ENCODE measurements around the gene APBB2.
"Not testable (repeated sequence)": the region's sequence is repeated elsewhere in the genome, so short reads cannot be mapped to it uniquely, and the experiment has no call there.

The APBB2 gene

DNA sequence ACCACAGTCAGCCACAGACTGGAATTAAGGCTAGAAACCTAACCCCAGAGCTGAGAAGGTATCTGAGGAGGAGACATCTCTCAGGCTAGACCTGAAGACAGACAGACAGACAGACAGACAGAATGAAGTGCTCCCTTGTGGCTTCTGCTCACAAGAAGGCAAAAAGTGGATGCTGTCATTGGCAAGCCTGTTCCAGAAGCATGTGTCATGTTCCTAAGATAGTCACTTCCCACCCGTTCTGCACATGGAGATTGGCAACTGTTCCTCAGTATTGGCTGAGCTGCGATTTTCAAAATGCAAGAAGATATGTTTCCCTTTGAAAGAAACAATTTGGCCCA lies 298.2 kb downstream of the APBB2 start:
- DNase-seq = peak in 3 of 56 donors; percentile 12 to 20 (median 14)

DNA sequence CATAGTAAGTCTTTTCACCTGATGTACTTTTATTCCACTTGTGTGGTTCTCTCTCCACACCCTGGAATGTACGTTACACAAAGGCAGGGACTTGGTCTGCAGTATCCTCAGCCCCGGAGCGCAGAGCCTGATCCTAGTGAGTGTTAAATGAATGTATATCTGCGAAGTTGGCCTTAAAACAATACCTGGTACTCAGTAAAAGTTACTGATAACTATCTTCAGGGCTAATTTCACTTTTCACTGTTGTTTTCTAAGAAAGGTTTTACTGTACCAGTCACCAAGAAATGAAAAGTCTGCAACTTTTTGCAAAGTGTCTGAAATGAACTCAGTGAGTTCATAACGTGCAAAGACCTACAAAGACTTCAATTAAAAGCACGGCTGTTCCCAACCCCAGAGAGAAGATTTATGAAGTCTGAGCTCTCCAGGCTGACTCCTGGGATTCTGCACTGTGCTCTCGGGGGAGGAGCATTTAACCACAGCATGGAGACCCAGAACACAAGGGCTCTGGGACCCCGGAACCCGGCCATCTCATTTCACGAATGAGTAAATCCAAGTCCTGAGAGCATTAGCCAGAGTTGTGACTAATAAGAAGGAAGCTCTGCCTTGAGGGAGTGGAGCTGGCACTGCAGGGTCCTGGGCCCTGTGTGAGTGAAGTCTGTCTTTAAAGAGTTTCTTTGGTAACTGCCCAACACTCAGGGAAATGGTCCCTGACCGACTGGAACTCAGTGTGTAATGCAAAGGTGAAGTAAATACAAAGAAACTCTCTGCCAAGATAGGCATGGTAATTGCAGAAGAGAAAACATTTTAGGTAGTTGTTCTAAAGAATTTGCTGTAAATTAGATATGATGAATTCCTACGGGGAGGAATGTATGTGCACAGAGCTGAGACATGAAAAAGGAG lies 298.8 kb downstream of the APBB2 start:
- no peak for DNase-seq

DNA sequence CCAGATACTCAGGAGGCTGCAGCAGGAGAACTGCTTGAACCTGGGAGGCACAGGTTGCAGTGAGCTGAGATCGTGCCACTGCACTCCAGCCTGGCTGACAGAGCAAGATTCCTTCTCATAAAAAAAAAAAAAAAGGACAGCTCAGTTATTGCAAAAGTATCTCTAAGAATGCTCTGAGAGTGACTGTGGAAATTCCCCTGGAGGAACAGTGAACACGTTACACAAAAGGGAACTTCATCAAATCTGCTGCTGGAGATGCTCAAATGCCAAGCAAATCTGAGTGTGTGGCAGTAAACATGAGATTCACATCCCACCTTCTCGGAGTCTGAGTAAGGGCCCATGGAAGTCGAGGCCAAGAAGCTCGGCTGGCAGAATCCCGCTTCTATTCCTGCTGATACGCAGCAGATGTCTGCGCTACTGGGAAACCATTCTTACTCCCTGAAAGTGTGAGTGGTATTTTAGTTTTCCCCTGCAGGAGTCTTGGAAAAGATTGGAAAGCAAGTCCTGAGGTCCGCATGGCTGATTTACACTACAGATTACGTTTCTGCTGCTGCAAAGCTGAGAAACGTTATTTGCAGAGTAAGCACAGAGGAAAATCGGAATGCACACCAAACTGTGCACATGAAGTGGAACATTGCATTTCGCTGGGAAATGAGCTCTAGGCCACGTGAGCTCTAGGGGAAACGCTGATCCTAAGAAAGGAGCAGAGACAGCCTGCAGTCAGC lies 301.7 kb downstream of the APBB2 start:
- peak in 3 of 56 donors; percentile 10 to 22 (median 15) for DNase-seq

DNA sequence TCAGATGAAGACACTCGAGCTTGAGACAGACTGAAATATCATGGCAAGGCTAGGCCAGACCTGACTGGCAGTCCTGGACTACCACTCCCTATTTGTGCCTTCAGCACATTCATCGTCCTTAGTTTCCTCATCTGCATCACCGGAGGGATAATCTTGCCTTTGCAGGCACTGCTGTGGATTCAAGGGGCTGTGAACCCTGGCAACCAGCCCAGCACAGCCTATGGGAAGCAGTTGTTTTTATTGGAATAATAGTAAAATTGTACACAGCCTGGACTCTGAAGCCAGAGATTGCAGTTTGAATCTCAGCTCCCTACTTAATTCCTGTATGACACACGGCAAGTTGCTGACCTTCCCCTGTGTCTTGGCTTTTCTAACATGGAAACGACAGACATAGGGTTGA lies 303.6 kb downstream of the APBB2 start:
- no peak for DNase-seq

DNA sequence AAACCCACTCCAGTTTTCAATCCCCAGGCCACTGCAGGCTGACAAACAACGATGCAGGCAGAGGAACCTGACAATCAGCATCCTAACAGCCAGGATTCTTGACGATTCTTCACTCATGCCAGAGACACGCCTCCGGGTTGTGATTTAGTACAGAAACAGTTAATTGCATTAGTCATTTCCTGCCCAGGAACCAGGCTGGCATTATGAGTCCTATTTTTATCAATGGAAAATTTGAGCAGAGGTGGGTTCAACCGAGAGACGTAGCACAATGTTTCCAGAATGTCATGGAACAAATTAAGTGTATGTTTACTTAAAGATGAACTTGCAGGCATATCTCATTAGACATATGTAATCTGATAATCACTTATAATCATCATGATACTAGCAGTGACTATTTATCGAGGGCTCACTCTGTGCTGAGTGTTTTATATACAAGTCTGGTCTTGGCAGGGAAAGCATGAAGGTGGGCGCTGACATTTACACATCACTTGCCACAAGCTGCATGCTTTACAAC lies 304.9 kb downstream of the APBB2 start:
- DNase-seq = no peak

DNA sequence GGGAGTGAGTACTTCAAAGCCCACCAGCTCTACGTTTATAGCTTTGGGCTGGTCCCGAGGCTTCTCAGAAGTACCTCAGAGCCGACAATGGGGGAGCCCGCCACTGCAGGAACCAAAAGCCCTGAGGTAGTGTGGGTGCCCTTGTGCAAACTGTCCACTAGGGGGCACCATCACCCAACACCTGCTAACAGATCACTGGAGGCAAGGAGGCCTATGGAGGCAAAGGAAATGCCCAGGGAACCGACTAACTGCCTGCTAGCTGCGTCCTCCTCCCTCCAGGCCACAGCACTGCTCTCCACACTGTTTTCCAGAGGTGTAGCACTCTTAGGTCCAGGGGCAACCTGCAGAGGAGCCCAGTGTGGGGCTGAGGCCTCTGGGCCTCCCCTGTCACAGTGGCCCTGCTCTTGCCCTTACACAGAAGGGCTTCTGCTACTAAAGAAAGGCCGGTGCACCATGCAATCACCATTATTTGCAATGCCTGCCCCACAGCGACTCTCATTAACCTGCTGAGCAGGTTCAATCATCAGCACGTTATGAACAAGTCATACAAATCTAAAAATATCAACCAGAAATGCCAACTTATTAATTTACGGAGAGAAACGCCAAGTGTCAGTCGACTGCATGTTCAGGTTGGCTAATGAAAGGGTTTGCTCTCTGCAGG lies 305.5 kb downstream of the APBB2 start:
- peak in 39 of 56 donors; percentile 2 to 66 (median 24) for DNase-seq

DNA sequence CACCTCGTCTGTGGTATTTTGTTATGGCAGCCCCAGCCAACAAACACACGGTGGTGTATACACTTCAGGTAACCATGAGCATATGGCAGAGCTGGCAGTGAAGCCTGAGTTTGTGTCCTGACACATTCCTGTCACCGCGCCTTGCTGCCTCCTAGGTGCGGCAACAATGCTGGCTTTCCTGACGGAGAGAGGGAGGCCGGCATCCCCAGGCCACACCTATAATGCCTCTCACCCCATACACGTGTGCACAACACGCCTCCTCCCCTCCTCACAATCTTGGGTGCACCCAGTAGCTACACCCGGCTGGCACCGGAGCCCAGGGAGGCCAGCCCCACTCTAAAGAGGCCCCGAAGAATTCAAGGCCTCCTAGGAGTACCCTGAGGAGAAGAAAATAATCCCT lies 306.0 kb downstream of the APBB2 start:
- DNase-seq = no peak

DNA sequence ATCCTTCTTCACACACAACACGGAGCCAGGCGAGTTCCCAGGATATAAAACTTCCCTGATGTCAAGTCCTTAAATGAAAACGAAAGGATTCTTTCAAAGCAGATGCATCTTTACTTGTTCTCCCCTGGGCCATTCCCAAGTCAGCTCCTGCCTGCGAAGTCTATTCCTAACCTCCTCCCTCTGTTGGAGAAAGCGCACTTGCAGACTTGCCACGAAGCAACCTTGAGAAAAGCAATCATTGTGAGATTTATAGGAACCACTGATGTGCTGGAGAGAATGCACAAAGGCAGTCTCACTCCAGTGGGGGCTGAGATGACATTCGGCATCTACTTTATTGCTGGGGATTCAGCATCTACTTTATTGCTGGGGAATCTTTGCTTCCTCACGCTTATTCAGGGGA lies 308.9 kb downstream of the APBB2 start:
- no peak for DNase-seq

DNA sequence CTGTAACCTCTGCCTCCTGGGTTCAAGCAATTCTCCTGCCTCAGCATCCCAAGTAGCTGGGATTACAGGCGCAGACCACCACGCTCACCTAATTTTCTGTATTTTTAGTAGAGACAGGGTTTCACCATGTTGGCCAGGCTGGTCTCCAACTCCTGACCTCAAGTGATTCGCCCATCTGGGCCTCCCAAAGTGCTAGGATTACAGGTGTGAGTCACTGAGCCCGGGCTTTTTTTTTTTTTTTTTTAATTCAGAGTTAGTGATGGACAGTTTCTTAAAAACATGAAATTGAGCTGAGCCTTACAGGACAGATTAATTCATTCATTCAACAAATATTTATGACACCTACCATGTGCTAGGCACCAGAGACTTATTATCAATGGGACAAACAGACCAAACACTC lies 313.8 kb downstream of the APBB2 start:
- not testable (repeated sequence) for DNase-seq

DNA sequence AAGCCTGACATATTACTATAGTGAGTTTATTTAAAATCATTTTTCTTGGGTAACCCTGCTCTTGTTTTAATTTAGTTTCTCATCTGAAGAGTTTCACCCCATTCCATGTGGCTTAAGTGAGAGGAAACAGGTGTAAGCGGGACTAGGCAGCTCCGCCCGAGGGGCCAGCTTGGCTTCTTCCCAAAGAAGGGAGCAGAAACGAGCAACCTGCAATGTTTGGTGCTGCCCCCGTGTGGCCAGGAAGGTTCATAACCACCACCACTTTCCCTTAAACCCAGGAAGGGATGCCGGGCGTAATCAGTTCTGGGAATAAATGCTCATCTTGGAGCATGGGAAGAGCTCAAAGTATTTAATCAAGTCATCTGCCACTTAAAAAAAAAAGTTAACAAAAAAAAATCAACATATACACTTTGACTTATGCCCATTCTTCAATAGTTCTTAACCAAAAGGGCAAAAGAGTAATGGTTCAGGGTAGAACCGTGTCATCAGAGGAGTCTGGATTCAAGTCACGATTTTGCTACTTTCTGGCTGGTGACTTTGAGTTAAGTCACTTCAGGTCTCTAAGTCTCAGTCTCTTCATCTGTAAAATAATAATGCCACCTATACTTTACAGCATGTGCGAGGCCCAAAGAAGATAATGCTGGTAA lies 316.7 kb downstream of the APBB2 start:
- peak in 50 of 56 donors; percentile 4 to 78 (median 42) for DNase-seq

DNA sequence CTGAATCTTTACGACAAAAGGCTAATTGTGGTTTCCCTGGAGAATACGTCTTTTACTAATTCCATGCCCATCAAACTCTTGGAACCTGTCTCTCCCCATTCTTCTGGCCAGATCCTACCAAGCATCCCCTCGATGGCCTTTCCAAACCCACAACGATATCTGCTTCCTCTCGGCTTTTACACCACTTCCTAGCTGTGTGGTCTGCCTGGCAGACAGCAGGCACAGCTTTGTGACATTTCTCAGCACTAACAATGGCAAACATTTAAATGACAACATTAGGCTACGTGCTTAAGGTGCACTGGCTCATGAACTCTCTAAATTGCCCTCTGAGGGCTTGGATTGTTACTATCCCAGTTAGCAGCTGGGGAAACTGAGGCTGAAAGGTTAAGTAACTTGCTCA lies 323.6 kb downstream of the APBB2 start:
- no peak for DNase-seq

DNA sequence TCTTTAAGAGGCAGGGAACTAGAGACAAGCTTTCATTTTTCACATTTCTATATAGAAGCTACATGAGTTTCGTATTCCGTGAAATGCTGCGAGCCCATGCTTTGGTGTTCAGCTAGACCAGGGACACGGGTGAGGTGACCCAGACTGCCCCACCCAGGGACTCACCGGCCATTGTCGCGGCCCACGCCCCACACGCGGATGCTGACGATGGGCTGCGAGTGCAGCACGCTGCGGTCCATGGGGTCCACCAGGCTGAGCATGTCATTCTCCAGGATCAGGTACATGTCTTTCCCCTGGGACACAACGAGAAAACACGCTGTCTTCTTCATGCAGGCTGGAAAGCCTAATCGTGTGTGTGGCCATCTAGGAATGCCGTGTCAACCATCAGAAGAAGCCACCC lies 324.1 kb downstream of the APBB2 start:
- no peak for DNase-seq

DNA sequence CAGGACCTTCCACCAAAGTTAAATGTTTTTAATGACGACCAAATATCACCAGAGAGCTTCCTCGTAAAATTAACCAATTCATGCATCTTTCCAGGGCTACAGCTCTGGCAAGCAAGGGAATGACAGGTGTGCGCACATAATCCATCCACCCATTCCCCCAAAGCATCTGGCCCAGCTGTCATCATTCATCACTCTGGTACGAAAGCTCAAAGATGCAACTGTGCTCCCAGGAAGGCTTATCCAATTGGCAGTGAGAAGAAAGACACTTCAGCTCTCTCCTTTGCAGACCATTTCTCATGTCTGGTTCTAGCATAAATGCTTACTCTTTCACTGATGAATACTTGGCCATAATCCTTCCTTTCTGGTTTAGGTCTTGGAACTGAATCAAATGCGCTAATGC lies 325.4 kb downstream of the APBB2 start:
- DNase-seq = no peak

DNA sequence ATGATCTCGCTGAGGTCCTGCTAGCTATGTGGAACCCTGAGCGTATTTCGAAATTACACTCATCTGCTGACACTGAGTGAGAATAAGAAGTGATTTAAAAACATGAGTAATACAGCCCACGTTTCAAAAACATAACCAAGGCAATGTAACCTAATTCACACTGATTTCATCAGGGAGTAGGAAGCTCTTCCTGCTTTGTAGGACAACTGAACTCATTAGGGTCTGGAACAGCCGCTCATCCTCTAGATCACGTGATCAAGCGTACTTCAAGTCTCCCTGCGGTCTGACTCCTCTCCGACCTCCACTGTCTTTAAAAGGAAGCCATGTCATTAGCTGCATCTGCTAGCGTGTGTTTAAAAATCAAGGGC lies 326.6 kb downstream of the APBB2 start:
- DNase-seq = peak in 8 of 56 donors; percentile 5 to 47 (median 35)

DNA sequence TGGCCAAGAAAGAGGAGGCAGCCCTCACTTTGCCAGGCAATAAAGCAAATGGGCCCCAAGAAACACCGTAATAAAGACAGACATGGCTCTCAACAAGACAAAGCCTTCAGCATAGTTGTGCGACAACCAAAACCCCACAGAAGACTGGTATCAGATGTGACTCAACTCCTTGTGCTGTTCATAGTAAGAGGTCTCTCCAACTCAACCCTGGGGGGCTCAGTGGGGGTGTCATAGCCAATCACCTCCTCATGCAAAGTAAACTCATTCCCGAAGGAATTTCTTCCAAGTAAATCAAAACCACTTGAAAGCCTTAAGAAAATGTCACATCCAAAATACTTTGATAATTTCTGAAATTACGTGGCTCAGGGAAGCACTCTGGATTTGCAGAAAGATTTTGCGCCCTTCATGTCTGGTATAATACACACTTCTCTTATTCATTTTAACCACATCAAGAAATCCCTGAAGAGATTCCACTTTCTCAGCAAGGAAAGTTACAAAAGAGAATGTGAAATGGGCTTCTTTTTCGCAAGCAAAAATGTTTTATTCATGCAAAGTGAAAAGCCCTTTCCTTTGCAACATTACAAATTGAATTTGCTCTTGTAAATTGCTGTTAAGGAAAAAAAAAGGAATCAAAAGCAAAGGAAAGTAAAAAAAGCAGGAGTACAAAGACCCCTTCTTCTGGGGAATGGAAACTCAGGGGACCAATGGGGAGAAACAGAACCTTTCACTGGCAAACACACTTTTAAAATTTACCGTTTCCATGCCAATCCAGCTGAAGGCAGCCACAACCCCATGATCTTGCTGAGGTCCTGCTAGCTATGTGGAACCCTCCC lies 327.2 kb downstream of the APBB2 start:
- DNase-seq = peak in 9 of 56 donors; percentile 7 to 43 (median 20)

DNA sequence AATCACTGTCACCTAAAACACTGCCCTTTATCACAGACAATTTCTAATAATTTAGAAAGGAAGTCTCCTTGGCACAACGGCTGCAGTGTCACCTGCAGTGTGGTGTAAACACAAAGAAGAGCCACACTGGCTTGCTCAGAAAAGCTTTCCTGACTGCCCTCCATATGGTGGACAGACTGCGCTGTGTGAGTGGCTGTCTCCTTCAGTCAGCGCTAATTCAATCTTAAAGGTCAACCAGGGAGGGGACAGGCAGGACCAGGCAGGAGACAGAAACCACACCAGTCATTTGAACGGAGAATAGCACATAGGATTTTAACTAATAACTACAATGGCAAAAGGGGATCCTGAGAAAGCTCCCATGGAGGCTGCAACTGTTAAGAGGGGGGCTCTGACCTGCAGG lies 332.5 kb downstream of the APBB2 start:
- DNase-seq = no peak

DNA sequence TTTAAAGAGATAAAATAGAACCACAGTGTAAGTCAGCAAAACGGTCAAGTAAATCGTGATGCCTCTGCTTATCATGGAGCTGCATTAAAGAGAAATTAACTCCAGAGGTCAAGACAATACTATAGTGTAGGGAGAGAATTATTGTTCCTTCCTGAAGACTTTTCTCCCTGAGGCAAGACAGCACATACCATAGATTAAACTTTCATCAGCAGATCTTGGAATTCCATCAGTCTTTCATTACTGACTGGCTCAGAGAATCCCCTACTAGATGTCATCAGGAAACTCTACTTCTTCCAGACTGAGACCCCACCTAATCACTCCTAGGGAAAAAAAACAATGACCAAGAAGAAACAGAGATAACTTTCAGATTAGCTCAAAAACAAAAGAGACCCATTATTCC lies 333.2 kb downstream of the APBB2 start:
- DNase-seq = no peak

DNA sequence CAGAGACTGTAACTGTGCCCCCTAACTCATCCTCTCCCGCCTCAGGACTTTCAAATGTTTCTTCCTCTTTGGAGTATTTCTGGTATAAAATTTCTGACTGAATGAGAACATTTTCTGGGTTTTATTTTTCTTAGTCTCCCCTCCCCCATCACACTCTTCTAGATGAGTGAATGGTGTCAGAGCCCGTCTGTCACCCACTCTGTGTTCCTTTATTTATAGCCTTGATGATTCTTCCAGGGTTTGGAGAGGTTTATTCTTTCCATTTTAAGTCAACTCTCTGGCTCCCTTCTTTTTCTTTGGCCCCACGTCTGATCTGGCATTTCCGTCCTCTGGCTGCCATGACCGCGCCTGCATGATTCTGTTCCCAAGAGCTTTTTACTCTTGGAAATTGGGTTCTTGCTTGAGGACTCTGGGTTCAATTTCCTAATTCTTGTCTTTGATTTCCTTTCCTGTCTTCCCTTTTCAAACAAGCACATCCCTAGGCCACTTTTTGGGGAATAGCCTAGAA lies 335.7 kb downstream of the APBB2 start:
- no peak for DNase-seq

DNA sequence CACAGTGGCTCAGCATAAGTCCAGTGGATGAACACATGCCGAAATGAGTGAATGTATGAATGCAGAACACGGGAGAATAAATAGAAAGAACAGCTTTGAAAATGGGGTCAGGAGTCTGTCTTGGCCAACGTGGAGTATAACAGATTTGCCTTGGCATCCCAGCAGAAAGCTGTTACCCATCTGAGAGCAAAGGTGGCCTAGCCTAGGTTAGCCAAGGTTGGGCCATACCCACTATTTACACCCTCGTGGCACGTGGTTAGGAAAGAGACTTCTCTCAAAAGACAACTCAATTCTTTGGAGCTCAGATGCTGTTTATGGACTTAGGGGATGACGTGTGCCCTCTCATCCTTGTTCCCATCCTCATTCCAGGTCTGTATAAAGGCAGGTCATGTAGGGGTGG lies 337.3 kb downstream of the APBB2 start:
- DNase-seq = no peak

DNA sequence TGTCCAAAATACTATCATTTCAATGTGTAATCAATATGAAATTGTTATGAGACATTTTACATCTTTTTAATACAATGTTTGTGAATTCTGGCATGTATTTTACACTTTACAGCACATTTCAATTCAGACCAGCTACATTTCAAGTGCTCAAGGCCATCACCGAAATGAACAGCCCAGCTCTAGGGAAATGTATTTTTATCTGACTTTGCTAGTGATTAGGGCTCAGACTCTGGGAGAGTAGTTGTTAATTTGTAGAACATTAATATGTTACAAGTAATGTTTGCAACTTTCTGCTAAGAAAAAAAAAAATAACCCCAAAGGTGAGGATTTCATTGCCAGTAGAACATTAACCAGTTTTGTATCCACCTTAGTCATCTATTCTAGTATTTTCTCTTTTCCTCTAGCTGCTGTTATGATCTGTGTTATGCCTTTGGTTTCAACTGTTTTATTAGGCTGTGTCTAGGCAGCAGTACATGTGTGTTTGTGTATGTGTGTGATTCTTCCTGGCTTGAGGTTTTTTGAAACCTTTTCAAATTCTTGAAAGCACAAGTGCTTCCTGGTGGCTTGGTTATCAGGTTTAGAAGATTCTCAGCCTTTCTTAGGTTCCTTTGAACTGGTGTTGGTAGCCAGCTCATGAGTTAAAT lies 338.7 kb downstream of the APBB2 start:
- DNase-seq = no peak
